ENCODE measurements around the gene RAP1GAP. TPM values are rescaled to one million over a fixed set of nuclear protein-coding genes. Genes with fewer than 3 reads are reported as not detected.

RAP1GAP gene
- total RNA-seq, 1 donor from 2014 or later = 0.60 TPM

- no peaks in the 10 kb centered on the region for H3K9me3 Mint-ChIP-seq
- peaks cover 11% of the 10 kb centered on the region for H3K4me1 Mint-ChIP-seq
- ChIA-PET POLR2A (interaction anchor here (2.5 kb wide), 1 partner anchor 80 kb away, joined by 7 read pairs; the partner anchor contains the start of gene USP48), CTCF (interaction anchor here (2.4 kb wide), 1 partner anchor 80 kb away, joined by 10 read pairs; the partner anchor contains the start of gene USP48)
- ATAC-seq (ENCODE audit: low read depth) = no peak
- H3K36me3 Mint-ChIP-seq (ENCODE audit: low read depth) = peaks cover 83% of the 10 kb centered on the region
- no peak overlapping the region for H3K27ac Mint-ChIP-seq
- H3K27me3 Mint-ChIP-seq = no peaks in the 10 kb centered on the region
- no peak for TF ChIP-seq CTCF (IDR thresholded peaks at IDR 0.05)
- intact Hi-C loops (cut with micrococcal nuclease) = loop anchor here (1.0 to 10.0 kb wide), 2 partner anchors 262 to 322 kb away; no protein-coding TSS in a partner anchor
- no peak for DNase-seq
- no peak overlapping the region for H3K4me3 Mint-ChIP-seq
These were observed 33.6 kb upstream of the RAP1GAP start for GRCh38 chr1:21702780-21703179.

- Mint-ChIP-seq H3K27me3 (no peaks in the 10 kb centered on the region), H3K9me3 (no peaks in the 10 kb centered on the region), H3K27ac (no peak overlapping the region), H3K36me3 (ENCODE audit: low read depth) (peaks cover 82% of the 10 kb centered on the region), H3K4me3 (no peak overlapping the region), H3K4me1 (peaks cover 3% of the 10 kb centered on the region)
- ATAC-seq (ENCODE audit: low read depth) (no peak), DNase-seq (no peak)
- ChIA-PET POLR2A (no interaction called here), CTCF (no interaction called here)
- TF ChIP-seq CTCF (IDR thresholded peaks at IDR 0.05) = no peak
- intact Hi-C loops (cut with micrococcal nuclease) = loop anchor here (10.0 kb wide), 1 partner anchor 323 kb away; no protein-coding TSS in a partner anchor
These were observed 32.2 kb upstream of the RAP1GAP start for GRCh38 chr1:21701401-21701800.

GRCh38 chr1:21700094-21700493 lies 30.9 kb upstream of the RAP1GAP start:
- Mint-ChIP-seq H3K4me1 (no peaks in the 10 kb centered on the region), H3K4me3 (no peak overlapping the region), H3K9me3 (no peaks in the 10 kb centered on the region), H3K36me3 (ENCODE audit: low read depth) (peaks cover 78% of the 10 kb centered on the region), H3K27ac (no peak overlapping the region), H3K27me3 (no peaks in the 10 kb centered on the region)
- ATAC-seq (ENCODE audit: low read depth) (no peak), DNase-seq (no peak)
- POLR2A ChIA-PET = no interaction called here
- intact Hi-C loops (cut with micrococcal nuclease) = loop anchor here (10.0 kb wide), 1 partner anchor 325 kb away; no protein-coding TSS in a partner anchor
- CTCF ChIA-PET = no interaction called here
- no peak for TF ChIP-seq CTCF (IDR thresholded peaks at IDR 0.05)

GRCh38 chr1:21696931-21697330 lies 27.8 kb upstream of the RAP1GAP start:
- no peak overlapping the region for H3K27ac Mint-ChIP-seq
- TF ChIP-seq CTCF (IDR thresholded peaks at IDR 0.05) = no peak
- ATAC-seq (ENCODE audit: low read depth) = no peak
- ChIA-PET CTCF (no interaction called here), POLR2A (no interaction called here)
- peaks cover 78% of the 10 kb centered on the region for H3K36me3 Mint-ChIP-seq (ENCODE audit: low read depth)
- no peaks in the 10 kb centered on the region for H3K4me1 Mint-ChIP-seq
- no peak overlapping the region for H3K4me3 Mint-ChIP-seq
- intact Hi-C loops (cut with micrococcal nuclease) = no loop called here
- H3K27me3 Mint-ChIP-seq = no peaks in the 10 kb centered on the region
- DNase-seq = no peak
- H3K9me3 Mint-ChIP-seq = no peaks in the 10 kb centered on the region

- Mint-ChIP-seq H3K36me3 (ENCODE audit: low read depth) (peaks cover 82% of the 10 kb centered on the region), H3K27ac (no peak overlapping the region), H3K4me1 (no peaks in the 10 kb centered on the region), H3K9me3 (no peaks in the 10 kb centered on the region), H3K27me3 (no peaks in the 10 kb centered on the region), H3K4me3 (no peak overlapping the region)
- DNase-seq = no peak
- POLR2A ChIA-PET = no interaction called here
- TF ChIP-seq CTCF (IDR thresholded peaks at IDR 0.05) = no peak
- CTCF ChIA-PET = no interaction called here
- no peak for ATAC-seq (ENCODE audit: low read depth)
- intact Hi-C loops (cut with micrococcal nuclease) = no loop called here
These were observed 24.6 kb upstream of the RAP1GAP start for GRCh38 chr1:21693732-21694131.

All from activated B cell treated with CpG ODN at 0.5 μM for 24 hours (primary cell).